A549 (cell line): ENCODE measurements around the gene RRBP1. TPM values are rescaled to one million over a fixed set of nuclear protein-coding genes. Genes with fewer than 3 reads are reported as not detected.

Source experiments
- ATAC-seq, 2 experiments: fragments of 200-7000 bp in 1 of 2; fragments of >200 bp in 1 of 2; cut with Nextera tagmentation in 1 of 2; cut with Tn5 transposase in 1 of 2; 3 replicates each; pipeline versions ENCODE4 v1.8.0 to v1.9.1; 2018 to 2020; ENCODE audit warnings: mild to moderate bottlenecking in 1 of 2, moderate library complexity in 1 of 2
- CTCF ChIA-PET: fragments of 300-600 bp; sonication (Branson Sonifier 250); formaldehyde crosslinking; extraction: SDS; loops from one replicate; lab custom pipeline; 2021; ENCODE audit warnings: antibody characterized with exemption, inconsistent platforms; lab: Yijun Ruan, JAX
- POLR2A ChIA-PET: fragments of 350-600 bp; formaldehyde crosslinking; extraction: SDS; loops from one replicate; lab custom pipeline; 2021; ENCODE audit warnings: antibody characterized with exemption, inconsistent platforms; lab: Yijun Ruan, JAX
- DNase-seq, 2 experiments: peaks; one replicate each; pipeline versions ENCODE4 v3.0.0 to v3.0.0-alpha.2; 2011 to 2016; ENCODE audit warnings: low read depth in 1 of 2, low spot score in 1 of 2
- FAIRE-seq: peaks from 2 replicates; lab custom pipeline; 2011; peaks lifted over from hg19 to GRCh38; lab: Jason Lieb, UNC
- H3K27ac ChIP-seq, 2 experiments: fragments of >200 bp; sonication (Bioruptor Twin); formaldehyde crosslinking; 3 replicates each; pipeline ENCODE4 v1.5.1; 2016 to 2017
- H3K4me1 ChIP-seq: fragments of >200 bp; sonication (Bioruptor Twin); formaldehyde crosslinking; 3 replicates; pipeline ENCODE4 v1.6.1; 2016
- H3K4me2 ChIP-seq: fragments of >200 bp; sonication (Bioruptor Twin); formaldehyde crosslinking; 3 replicates; pipeline ENCODE4 v1.6.1; 2016
- H3K4me3 ChIP-seq: fragments of >200 bp; sonication (Bioruptor Twin); formaldehyde crosslinking; 3 replicates; pipeline ENCODE4 v1.5.1; 2016
- H3K9me3 ChIP-seq: fragments of >200 bp; sonication (Bioruptor Twin); formaldehyde crosslinking; 3 replicates; pipeline ENCODE4 v1.6.1; 2016
- ATOH8 ChIP-seq: fragments of 250-450 bp; sonication (Bioruptor Pico); IDR thresholded peaks from 2 replicates; pipeline ENCODE4 v1.5.0; 2020; ENCODE audit warnings: low read depth, mild to moderate bottlenecking, moderate library complexity
- CTCF ChIP-seq: fragments of >200 bp; sonication (Bioruptor Twin); formaldehyde crosslinking; IDR thresholded peaks from 3 replicates; pipeline ENCODE4 v1.5.1; 2016
- E2F6 ChIP-seq: IDR thresholded peaks from 2 replicates; pipeline ENCODE4 v1.6.1; 2012; ENCODE audit warnings: low read depth, borderline replicate concordance
- ESRRA ChIP-seq: fragments of 150-350 bp; IDR thresholded peaks from 2 replicates; pipeline ENCODE4 v1.6.1; 2014; ENCODE audit warnings: mild to moderate bottlenecking, low read length, borderline replicate concordance
- GATA3 ChIP-seq: IDR thresholded peaks from 2 replicates; pipeline ENCODE4 v1.6.1; 2012; ENCODE audit warnings: borderline replicate concordance
- HDAC2 ChIP-seq: fragments of 200-600 bp; sonication (generic); IDR thresholded peaks from 2 replicates; pipeline ENCODE4 v1.6.1; 2016
- HMGXB4 ChIP-seq: fragments of 250-450 bp; sonication (Bioruptor Pico); IDR thresholded peaks from 2 replicates; pipeline ENCODE4 v1.5.0; 2021; ENCODE audit warnings: mild to moderate bottlenecking, moderate library complexity, borderline replicate concordance
- HOXB13 ChIP-seq: fragments of 250-450 bp; sonication (Bioruptor Pico); IDR thresholded peaks from 2 replicates; pipeline ENCODE4 v1.5.0; 2020; ENCODE audit warnings: low read depth, mild to moderate bottlenecking, moderate library complexity
- MAZ ChIP-seq: fragments of 150-350 bp; IDR thresholded peaks from 2 replicates; pipeline ENCODE4 v1.6.1; 2014; ENCODE audit warnings: antibody characterized with exemption, low read depth, low read length, borderline replicate concordance
- MYC ChIP-seq: IDR thresholded peaks from 2 replicates; pipeline ENCODE4 v1.6.1; 2012; ENCODE audit warnings: mild to moderate bottlenecking, inconsistent platforms, low read length, improper control_type of control experiment, borderline replicate concordance
- RAD21 ChIP-seq, 2 experiments: fragments of >200 bp in 1 of 2; sonication (Bioruptor Twin) in 1 of 2; formaldehyde crosslinking in 1 of 2; IDR thresholded peaks in 1 of 2; conservative IDR thresholded peaks in 1 of 2; 2 replicates in 1 of 2; 3 replicates in 1 of 2; pipeline ENCODE4 v1.6.1; 2012 to 2018; ENCODE audit warnings: inconsistent platforms in 1 of 2
- RARB ChIP-seq: fragments of 250-450 bp; sonication (Bioruptor Pico); IDR thresholded peaks from 2 replicates; pipeline ENCODE4 v1.8.0; 2021; ENCODE audit warnings: mild to moderate bottlenecking, moderate library complexity
- RCOR1 ChIP-seq: fragments of 150-350 bp; IDR thresholded peaks from 2 replicates; pipeline ENCODE4 v1.6.1; 2014; ENCODE audit warnings: antibody characterized with exemption, low read length, low read depth
- RFX5 ChIP-seq: fragments of 450-650 bp; IDR thresholded peaks from 2 replicates; pipeline ENCODE4 v1.7.1; 2014; ENCODE audit warnings: antibody characterized with exemption, mild to moderate bottlenecking, moderate library complexity
- SMC3 ChIP-seq: fragments of >200 bp; sonication (Bioruptor Twin); formaldehyde crosslinking; IDR thresholded peaks from 3 replicates; pipeline ENCODE4 v1.6.1; 2018; ENCODE audit warnings: inconsistent platforms
- SREBF2 ChIP-seq: fragments of 450-650 bp; IDR thresholded peaks from 2 replicates; pipeline ENCODE4 v1.6.1; 2014; ENCODE audit warnings: mild to moderate bottlenecking, moderate library complexity
- TP53 ChIP-seq: fragments of 250-450 bp; sonication (Bioruptor Pico); IDR thresholded peaks from 2 replicates; pipeline ENCODE4 v1.5.0; 2021; ENCODE audit warnings: mild to moderate bottlenecking, moderate library complexity
- ZFP36 ChIP-seq: fragments of 450-650 bp; IDR thresholded peaks from 2 replicates; pipeline ENCODE4 v1.6.1; 2014; ENCODE audit warnings: borderline replicate concordance; ENCODE audit not compliant: partially characterized antibody
- ZSCAN20 ChIP-seq: fragments of 250-450 bp; sonication (Bioruptor Pico); IDR thresholded peaks from 2 replicates; pipeline ENCODE4 v1.8.0; 2022; ENCODE audit warnings: mild to moderate bottlenecking, moderate library complexity
- WGBS: methylation state at CpG from one replicate; pipeline ENCODE4 v1.1.6; 2017; ENCODE audit errors: missing lambda C conversion rate; 5-methylcytosine and 5-hydroxymethylcytosine counted together
- polyA plus RNA-seq, 4 experiments: library from polyadenylated mRNA; depleted of rRNA in 3 of 4; stranded (reverse); fragments of >200 nt; fragmentation: RNase III in 1 of 4; extraction: RNeasy Plus Mini Kit Qiagen cat#74134 plus additional on column Dnase treatment in 1 of 4; gene quantifications; 2 replicates in 3 of 4; 3 replicates in 1 of 4; pipeline ENCODE4 v1.2.3, GENCODE V29; 2011 to 2017
- TF ChIP-seq, protein P1 (sequence below): fragments of 450-650 bp; IDR thresholded peaks from 2 replicates; pipeline ENCODE4 v1.6.1; 2014; ENCODE audit warnings: antibody characterized with exemption
- TF ChIP-seq, protein P2 (sequence below): IDR thresholded peaks from 2 replicates; pipeline ENCODE4 v1.6.1; 2012

The RRBP1 gene
- polyA plus RNA-seq, 2 of the 4 experiments (the other 2 are of a cell fraction) = 51.6 to 79.6 TPM

GRCh38 chr20:17726902-17727301, 44.9 kb upstream of the RRBP1 start:
- H3K27ac ChIP-seq = no peak overlapping the region
- POLR2A ChIA-PET = no interaction called here
- WGBS = 16% methylated on average over 4 of the region's 4 CpGs
- peak in 1 of 2 experiments; percentile 34; a peak in 3 of 6 replicates for ATAC-seq
- no peak overlapping the region for H3K4me3 ChIP-seq
- no peaks in the 10 kb centered on the region for H3K9me3 ChIP-seq
- TF ChIP-seq ATOH8 (CRISPR knock-in tag) (no peak), HOXB13 (no peak), CTCF (no peak), GATA3 (no peak), SMC3 (no peak), ZFP36 (no peak), ESRRA (no peak), E2F6 (no peak), HDAC2 (no peak), TP53 (CRISPR knock-in tag) (no peak), RFX5 (no peak), RCOR1 (no peak), MYC (no peak)
- TF ChIP-seq, protein P1, sequence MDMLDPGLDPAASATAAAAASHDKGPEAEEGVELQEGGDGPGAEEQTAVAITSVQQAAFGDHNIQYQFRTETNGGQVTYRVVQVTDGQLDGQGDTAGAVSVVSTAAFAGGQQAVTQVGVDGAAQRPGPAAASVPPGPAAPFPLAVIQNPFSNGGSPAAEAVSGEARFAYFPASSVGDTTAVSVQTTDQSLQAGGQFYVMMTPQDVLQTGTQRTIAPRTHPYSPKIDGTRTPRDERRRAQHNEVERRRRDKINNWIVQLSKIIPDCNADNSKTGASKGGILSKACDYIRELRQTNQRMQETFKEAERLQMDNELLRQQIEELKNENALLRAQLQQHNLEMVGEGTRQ = no peak
- no peak for DNase-seq
- no peaks in the 10 kb centered on the region for H3K4me1 ChIP-seq
- H3K4me2 ChIP-seq = no peak overlapping the region
- FAIRE-seq = no peak
- CTCF ChIA-PET = interaction anchor here (1.3 kb wide), 2 partner anchors 11 to 42 kb away, joined by 4 read pairs; no protein-coding TSS in a partner anchor

GRCh38 chr20:17725094-17725835, 43.2 kb upstream of the RRBP1 start:
- H3K4me2 ChIP-seq = no peak overlapping the region
- POLR2A ChIA-PET = no interaction called here
- H3K9me3 ChIP-seq = no peaks in the 10 kb centered on the region
- ATAC-seq (no peak), DNase-seq (no peak), FAIRE-seq (no peak)
- H3K27ac ChIP-seq = no peak overlapping the region
- H3K4me1 ChIP-seq = no peaks in the 10 kb centered on the region
- TF ChIP-seq, protein P2, sequence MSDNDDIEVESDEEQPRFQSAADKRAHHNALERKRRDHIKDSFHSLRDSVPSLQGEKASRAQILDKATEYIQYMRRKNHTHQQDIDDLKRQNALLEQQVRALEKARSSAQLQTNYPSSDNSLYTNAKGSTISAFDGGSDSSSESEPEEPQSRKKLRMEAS = no peak
- no peak for TF ChIP-seq HMGXB4 (CRISPR knock-in tag)
- TF ChIP-seq TP53 (CRISPR knock-in tag) = no peak
- no peak for TF ChIP-seq SREBF2
- TF ChIP-seq ZSCAN20 (CRISPR knock-in tag) = no peak
- no peak for TF ChIP-seq RAD21 (conservative IDR thresholded peaks at IDR 0.05 in 1 of 2, IDR thresholded peaks at IDR 0.05 in 1 of 2)
- no peak for TF ChIP-seq CTCF
- TF ChIP-seq RARB (CRISPR knock-in tag) = no peak
- TF ChIP-seq RCOR1 = no peak
- TF ChIP-seq MAZ = no peak
- TF ChIP-seq, all 56 proteins: peak for 0
- H3K4me3 ChIP-seq = no peak overlapping the region
- CTCF ChIA-PET = interaction anchor here (1.0 kb wide), 1 partner anchor 46 kb away, joined by 3 read pairs; no protein-coding TSS in a partner anchor
- WGBS = 50% methylated on average over 13 of the region's 13 CpGs
